Endometrial microvascular endothelial cells (primary cell): Measurements from ENCODE around the gene LRRN3. TPM values are rescaled to one million over a fixed set of nuclear protein-coding genes. Genes with fewer than 3 reads are reported as not detected.

Source experiments
- in situ Hi-C: cut with HindIII; loops from 2 replicates; pipeline ENCODE4 v1.10.0; 2017; ENCODE audit warnings: low sequenced_read_pairs, low pct_unique_long_range_greater_than_20kb; ENCODE audit errors: inconsistent ontology term
- total RNA-seq: library from RNA; depleted of rRNA; stranded (reverse); fragments of >200 nt; gene quantifications from one replicate; pipeline ENCODE4 v1.2.3, GENCODE V29; 2015; ENCODE audit errors: inconsistent ontology term

LRRN3 gene
- total RNA-seq, 1 donor from 2014 or later, result not detected

GRCh38 chr7:111098926-111099250 lies 8.0 kb downstream of the LRRN3 start:
- in situ Hi-C loops, result no loop called here

- in situ Hi-C loops, result no loop called here
Observed at GRCh38 chr7:111101856-111102646, 11.1 kb downstream of the LRRN3 start.

- in situ Hi-C loops, result no loop called here
Observed at GRCh38 chr7:111103136-111103535, 12.2 kb downstream of the LRRN3 start.

GRCh38 chr7:111103678-111104274 lies 12.8 kb downstream of the LRRN3 start:
- in situ Hi-C loops, result no loop called here

DNA sequence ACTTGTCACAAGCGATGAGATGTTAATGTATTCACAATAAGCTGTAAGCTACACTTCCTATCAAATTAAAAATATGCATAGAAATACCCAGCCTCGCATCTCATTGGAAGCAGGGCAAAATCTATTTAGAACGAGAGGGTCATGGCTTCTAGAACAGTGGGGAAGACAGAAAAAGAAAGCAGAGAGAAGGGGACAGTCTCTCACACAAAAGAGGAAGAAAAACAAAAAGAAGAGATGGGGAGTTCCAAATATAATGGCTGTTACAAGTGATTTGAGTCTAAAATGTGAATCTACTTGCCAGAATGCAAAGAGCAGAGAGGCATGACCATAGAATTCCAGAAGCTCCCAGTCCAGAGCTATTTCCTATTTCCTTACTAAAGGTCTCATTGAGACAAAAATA lies 13.8 kb downstream of the LRRN3 start:
- in situ Hi-C loops, result no loop called here

DNA sequence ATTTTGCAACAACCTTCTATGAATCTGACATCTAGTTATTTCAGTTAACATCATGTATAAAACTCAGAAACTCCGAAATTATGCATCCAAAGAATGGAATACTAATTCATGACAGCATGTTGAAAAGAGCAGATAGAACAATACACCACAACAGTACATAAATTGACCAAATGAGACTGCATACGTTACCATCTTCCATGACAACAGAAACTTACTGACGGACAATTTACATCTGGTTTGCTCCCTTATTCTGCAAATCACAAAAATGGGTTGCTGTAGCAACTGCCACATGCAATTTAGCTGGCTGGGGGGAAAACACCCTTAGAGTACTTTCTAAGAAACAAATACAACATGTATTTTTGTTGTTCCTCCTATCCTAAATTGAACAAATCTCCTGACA lies 14.3 kb downstream of the LRRN3 start:
- in situ Hi-C loops, result no loop called here

- in situ Hi-C loops, result no loop called here
Observed at GRCh38 chr7:111107579-111107978, 16.7 kb downstream of the LRRN3 start.

- in situ Hi-C loops, result no loop called here
Observed at GRCh38 chr7:111108000-111108399, 17.1 kb downstream of the LRRN3 start.

GRCh38 chr7:111108496-111108895 lies 17.6 kb downstream of the LRRN3 start:
- in situ Hi-C loops, result no loop called here

DNA sequence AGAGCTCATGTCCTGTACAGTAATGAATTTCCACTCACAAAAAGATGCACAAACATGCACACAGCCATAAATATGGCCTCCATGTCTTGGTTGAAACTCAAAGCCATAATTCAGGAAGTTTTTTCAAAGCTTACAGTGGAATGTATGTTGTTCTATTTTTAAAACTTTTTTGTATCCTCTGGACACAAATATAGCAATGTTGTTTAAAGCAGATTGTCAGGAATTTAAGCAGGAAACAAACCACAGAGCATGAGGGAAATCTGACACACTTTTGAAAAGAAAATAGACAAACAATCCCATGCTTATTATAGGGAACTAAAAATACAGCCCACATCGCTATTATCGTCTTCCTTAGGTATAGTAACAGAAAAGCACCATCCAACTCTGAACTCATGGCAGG lies 21.5 kb downstream of the LRRN3 start:
- in situ Hi-C loops, result no loop called here

- in situ Hi-C loops, result no loop called here
Observed at GRCh38 chr7:111113263-111114017, 22.5 kb downstream of the LRRN3 start.

GRCh38 chr7:111115966-111116365 lies 25.0 kb downstream of the LRRN3 start:
- in situ Hi-C loops, result no loop called here

- in situ Hi-C loops, result no loop called here
Observed at GRCh38 chr7:111126987-111127386, 36.1 kb downstream of the LRRN3 start.

DNA sequence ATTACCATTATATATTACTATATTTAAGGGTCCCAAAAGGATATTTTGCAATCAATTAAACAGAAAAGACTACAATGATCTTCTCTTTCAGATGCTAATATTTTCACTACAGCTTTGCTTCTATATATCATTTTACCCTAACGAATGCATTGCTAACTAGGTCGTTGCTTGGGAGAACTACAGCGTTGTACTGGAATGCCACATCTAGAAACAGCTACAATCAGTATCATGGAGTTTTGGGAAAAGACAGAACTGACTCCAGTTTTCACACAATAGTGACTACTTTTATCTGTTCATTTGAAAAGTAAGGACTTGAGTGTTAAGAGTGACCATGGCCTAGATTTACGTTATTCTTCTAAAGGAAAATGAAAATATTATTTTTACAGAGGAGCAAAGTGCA lies 38.5 kb downstream of the LRRN3 start:
- in situ Hi-C loops, result no loop called here

DNA sequence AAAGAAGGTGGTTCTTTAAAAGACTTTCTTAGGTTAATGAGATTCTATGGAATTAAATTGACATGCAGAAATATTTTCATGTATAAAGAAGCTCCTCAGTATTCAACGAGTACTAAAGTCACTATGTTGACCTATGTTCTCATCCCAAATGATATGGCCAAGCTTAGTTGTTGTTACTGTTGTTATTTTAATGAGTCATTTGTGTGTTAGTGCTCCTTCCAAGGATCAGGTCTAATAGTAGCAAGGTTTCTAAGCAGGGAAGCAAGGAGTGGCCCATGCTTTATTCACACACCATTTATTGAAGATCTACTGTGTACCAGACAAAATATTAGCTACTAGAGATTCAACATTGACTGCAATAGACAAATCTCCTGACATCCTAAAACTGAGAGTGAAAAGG lies 41.9 kb downstream of the LRRN3 start:
- in situ Hi-C loops, result no loop called here

- in situ Hi-C loops, result no loop called here
Observed at GRCh38 chr7:111137296-111138192, 46.6 kb downstream of the LRRN3 start.

DNA sequence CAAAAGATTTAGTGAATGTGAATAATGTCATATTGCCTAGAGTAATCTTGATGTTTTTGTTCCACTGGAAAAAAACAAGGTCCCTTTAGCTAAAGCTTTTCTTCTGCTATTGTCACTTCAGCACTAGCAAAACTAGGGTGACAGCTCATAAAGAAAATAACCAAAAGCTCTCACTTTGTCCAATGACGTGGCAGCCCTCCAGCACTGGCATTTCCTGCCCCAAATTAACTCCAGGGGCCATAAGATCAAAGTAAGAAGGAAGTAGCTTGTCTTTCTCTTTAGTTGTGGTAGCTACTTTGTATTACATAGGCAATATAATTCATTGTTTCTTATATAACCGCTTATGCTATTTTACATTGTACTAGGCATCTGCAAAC lies 47.3 kb downstream of the LRRN3 start:
- in situ Hi-C loops, result no loop called here

DNA sequence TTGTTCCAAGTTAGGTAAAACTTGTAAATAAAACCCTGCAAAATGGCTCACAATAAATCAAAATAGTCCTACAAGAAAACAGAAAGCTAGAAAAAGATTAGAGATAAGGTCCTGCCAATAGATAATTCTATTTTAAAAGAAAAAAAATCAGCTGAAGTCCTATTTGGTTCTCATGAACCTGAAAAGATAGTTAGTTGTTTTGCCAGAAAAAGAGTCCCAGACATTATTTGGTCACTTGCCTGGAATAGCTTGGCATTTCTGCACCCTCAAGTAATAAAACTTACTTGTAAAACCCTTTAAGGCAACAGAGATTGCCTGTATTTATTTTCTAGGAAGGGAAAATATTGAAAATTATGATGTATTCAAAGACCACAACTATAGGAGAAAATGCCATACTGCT lies 47.7 kb downstream of the LRRN3 start:
- in situ Hi-C loops, result no loop called here
